ENCODE data around the gene SFTPA1. TPM values are rescaled to one million over a fixed set of nuclear protein-coding genes. Genes with fewer than 3 reads are reported as not detected.

Gene SFTPA1
- total and polyA plus RNA-seq, 2 experiments from 2014 or later: not detected

GRCh38 chr10:79562135-79562756 is 48.5 kb upstream of the SFTPA1 start:
- H3K4me3 ChIP-seq: peak overlapping the region; percentile 43
- peaks cover 3% of the 10 kb centered on the region for H3K27me3 Mint-ChIP-seq (ENCODE audit: insufficient read depth, low read depth, poor library complexity)
- H3K27ac Mint-ChIP-seq: no peak overlapping the region
- H3K36me3 ChIP-seq (ENCODE audit: insufficient read depth): no peaks in the 10 kb centered on the region
- H3K36me3 Mint-ChIP-seq (ENCODE audit: low read depth): no peaks in the 10 kb centered on the region
- peak overlapping the region; percentile 95 for H2AFZ ChIP-seq
- H3K27me3 ChIP-seq (ENCODE audit: insufficient read depth): peaks cover 15% of the 10 kb centered on the region
- peaks cover 9% of the 10 kb centered on the region for H3K4me1 Mint-ChIP-seq
- H3K9me3 Mint-ChIP-seq: no peaks in the 10 kb centered on the region
- H4K20me1 ChIP-seq (replicated peaks; ENCODE audit: insufficient read depth): no peaks in the 10 kb centered on the region
- H3F3A ChIP-seq (replicated peaks; ENCODE audit: low read depth): no peaks in the 10 kb centered on the region
- TF ChIP-seq CTCF (conservative IDR thresholded peaks at IDR 0.05; ENCODE audit: low read depth in 2 of 2) (peak; percentile 98 to 99), STAT1 (IDR thresholded peaks at IDR 0.05; ENCODE audit: unreplicated experiment) (no peak)
- peak; percentile 85 for DNase-seq (ENCODE audit: low spot score)
- peaks cover 4% of the 10 kb centered on the region for H3K4me1 ChIP-seq (ENCODE audit: insufficient read depth)
- no peaks in the 10 kb centered on the region for H3K79me2 ChIP-seq (replicated peaks; ENCODE audit: insufficient read depth)
- ATAC-seq: peak; percentile 98
- peak overlapping the region; percentile 69 for H3K4me2 ChIP-seq
- peak overlapping the region; percentile 46; the same call in 2 of the 3 replicates for H3K4me3 Mint-ChIP-seq
- no peaks in the 10 kb centered on the region for H3K9me2 ChIP-seq (ENCODE audit: insufficient read depth)
- H3K27ac ChIP-seq (ENCODE audit: low read depth): no peak overlapping the region

GRCh38 chr10:79563426-79563825 is 47.3 kb upstream of the SFTPA1 start:
- no peak overlapping the region for H3K27ac Mint-ChIP-seq
- no peaks in the 10 kb centered on the region for H3K79me2 ChIP-seq (replicated peaks; ENCODE audit: insufficient read depth)
- peaks cover 9% of the 10 kb centered on the region for H3K4me1 Mint-ChIP-seq
- no peaks in the 10 kb centered on the region for H4K20me1 ChIP-seq (replicated peaks; ENCODE audit: insufficient read depth)
- no peaks in the 10 kb centered on the region for H3F3A ChIP-seq (replicated peaks; ENCODE audit: low read depth)
- no peaks in the 10 kb centered on the region for H3K9me3 Mint-ChIP-seq
- no peaks in the 10 kb centered on the region for H3K9me2 ChIP-seq (ENCODE audit: insufficient read depth)
- peaks cover 15% of the 10 kb centered on the region for H3K27me3 ChIP-seq (ENCODE audit: insufficient read depth)
- no peaks in the 10 kb centered on the region for H3K36me3 Mint-ChIP-seq (ENCODE audit: low read depth)
- peaks cover 4% of the 10 kb centered on the region for H3K4me1 ChIP-seq (ENCODE audit: insufficient read depth)
- ATAC-seq (no peak), DNase-seq (ENCODE audit: low spot score) (no peak)
- no peak overlapping the region for H3K4me3 Mint-ChIP-seq
- no peak overlapping the region for H3K4me3 ChIP-seq
- H3K27me3 Mint-ChIP-seq (ENCODE audit: insufficient read depth, low read depth, poor library complexity): peaks cover 3% of the 10 kb centered on the region
- no peak overlapping the region for H2AFZ ChIP-seq
- H3K4me2 ChIP-seq: no peak overlapping the region
- no peaks in the 10 kb centered on the region for H3K36me3 ChIP-seq (ENCODE audit: insufficient read depth)
- H3K27ac ChIP-seq (ENCODE audit: low read depth): no peak overlapping the region
- TF ChIP-seq ETS1 (IDR thresholded peaks at IDR 0.05) (no peak), CTCF (conservative IDR thresholded peaks at IDR 0.05; ENCODE audit: low read depth in 2 of 2) (no peak), ZNF462 (CRISPR knock-in tag; IDR thresholded peaks at IDR 0.05) (no peak), NANOG (IDR thresholded peaks at IDR 0.05; ENCODE audit: borderline replicate concordance) (no peak), STAT1 (IDR thresholded peaks at IDR 0.05; ENCODE audit: unreplicated experiment) (no peak), EZH2 (IDR thresholded peaks at IDR 0.05; ENCODE audit: low read depth, unreplicated experiment) (no peak), JUNB (IDR thresholded peaks at IDR 0.05; ENCODE audit: unreplicated experiment) (no peak), ZNF331 (CRISPR knock-in tag; IDR thresholded peaks at IDR 0.05; ENCODE audit: low read depth) (no peak)

Data from GM23338 (cell line).